GM06990 (cell line): ENCODE measurements around the gene HS3ST6.

Experiments
- DNase-seq: peaks from one replicate; pipeline ENCODE4 v3.0.0-alpha.2; 2011; ENCODE audit not compliant: insufficient read length; ENCODE audit errors: extremely low read depth
- H3K27me3 ChIP-seq: replicated peaks from 2 replicates; pipeline ENCODE4 v1.6.0; 2011; ENCODE audit warnings: low read length; ENCODE audit not compliant: control insufficient read depth, insufficient read depth
- H3K36me3 ChIP-seq: 2 replicates; pipeline ENCODE4 v1.5.1; 2011; ENCODE audit warnings: low read length; ENCODE audit not compliant: control insufficient read depth, insufficient read depth
- H3K4me3 ChIP-seq: replicated peaks from 2 replicates; pipeline ENCODE4 v1.5.1; 2011; ENCODE audit warnings: low read depth, mild to moderate bottlenecking, control low read depth, low read length
- TF ChIP-seq, protein P1 (sequence below): IDR thresholded peaks from 2 replicates; pipeline ENCODE4 v1.5.1; 2011; ENCODE audit warnings: low read length, control low read depth, mild to moderate bottlenecking, inconsistent platforms; ENCODE audit not compliant: insufficient read depth, poor library complexity, severe bottlenecking

Gene HS3ST6

DNA sequence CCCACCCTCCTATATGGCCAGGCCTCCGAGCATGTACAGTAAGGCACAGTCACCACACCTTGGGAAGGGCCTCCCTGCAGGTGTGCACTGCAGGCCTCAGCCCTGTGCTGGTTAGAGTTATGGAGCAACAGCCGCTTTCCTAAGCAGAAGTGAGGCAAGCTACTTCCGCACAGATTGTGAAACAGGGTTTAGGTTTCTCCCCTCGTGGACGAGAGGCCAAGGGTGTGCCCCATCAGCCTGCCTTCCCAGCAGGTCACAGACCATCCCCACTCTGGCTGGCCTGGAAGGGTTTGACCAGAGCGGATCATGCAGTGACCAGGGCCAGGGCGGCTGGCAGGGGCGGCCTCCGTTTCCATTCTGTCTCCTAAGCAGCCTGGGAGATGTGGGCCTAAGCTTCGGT is 20.1 kb upstream of the HS3ST6 start:
- TF ChIP-seq, protein P1, sequence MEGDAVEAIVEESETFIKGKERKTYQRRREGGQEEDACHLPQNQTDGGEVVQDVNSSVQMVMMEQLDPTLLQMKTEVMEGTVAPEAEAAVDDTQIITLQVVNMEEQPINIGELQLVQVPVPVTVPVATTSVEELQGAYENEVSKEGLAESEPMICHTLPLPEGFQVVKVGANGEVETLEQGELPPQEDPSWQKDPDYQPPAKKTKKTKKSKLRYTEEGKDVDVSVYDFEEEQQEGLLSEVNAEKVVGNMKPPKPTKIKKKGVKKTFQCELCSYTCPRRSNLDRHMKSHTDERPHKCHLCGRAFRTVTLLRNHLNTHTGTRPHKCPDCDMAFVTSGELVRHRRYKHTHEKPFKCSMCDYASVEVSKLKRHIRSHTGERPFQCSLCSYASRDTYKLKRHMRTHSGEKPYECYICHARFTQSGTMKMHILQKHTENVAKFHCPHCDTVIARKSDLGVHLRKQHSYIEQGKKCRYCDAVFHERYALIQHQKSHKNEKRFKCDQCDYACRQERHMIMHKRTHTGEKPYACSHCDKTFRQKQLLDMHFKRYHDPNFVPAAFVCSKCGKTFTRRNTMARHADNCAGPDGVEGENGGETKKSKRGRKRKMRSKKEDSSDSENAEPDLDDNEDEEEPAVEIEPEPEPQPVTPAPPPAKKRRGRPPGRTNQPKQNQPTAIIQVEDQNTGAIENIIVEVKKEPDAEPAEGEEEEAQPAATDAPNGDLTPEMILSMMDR, result no peak
- peaks cover 19% of the 10 kb centered on the region for H3K36me3 ChIP-seq
- no peak overlapping the region for H3K4me3 ChIP-seq
- no peaks in the 10 kb centered on the region for H3K27me3 ChIP-seq
- no peak for DNase-seq

DNA sequence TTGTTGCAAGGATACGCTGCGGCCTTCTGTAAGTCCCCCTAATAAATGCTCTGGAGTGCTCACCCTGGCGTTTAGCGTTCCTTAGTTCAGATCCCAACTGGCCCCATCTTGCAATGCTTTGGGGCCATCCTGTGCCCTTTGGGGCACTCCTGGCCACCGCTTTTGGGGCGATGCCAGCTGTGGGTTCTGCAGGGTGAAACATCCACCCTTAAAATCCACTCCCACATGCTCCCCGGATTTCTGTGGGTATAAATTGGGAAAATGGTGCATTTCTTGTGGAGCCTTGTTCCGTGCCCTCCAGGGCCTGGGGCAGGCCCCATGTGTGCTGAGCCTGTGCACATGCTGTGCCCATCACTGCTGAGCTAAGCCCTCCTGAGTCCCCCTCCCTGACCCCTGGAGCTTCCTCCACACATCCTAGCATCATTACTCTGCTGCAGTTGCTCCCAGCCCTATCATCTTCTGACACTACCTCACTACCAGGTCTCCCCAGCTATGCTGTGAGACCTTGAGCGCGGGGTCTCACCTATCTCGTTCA is 18.8 kb upstream of the HS3ST6 start:
- no peak for DNase-seq
- no peak overlapping the region for H3K4me3 ChIP-seq
- TF ChIP-seq, protein P1, result no peak
- no peaks in the 10 kb centered on the region for H3K27me3 ChIP-seq
- H3K36me3 ChIP-seq, result peaks cover 19% of the 10 kb centered on the region

DNA sequence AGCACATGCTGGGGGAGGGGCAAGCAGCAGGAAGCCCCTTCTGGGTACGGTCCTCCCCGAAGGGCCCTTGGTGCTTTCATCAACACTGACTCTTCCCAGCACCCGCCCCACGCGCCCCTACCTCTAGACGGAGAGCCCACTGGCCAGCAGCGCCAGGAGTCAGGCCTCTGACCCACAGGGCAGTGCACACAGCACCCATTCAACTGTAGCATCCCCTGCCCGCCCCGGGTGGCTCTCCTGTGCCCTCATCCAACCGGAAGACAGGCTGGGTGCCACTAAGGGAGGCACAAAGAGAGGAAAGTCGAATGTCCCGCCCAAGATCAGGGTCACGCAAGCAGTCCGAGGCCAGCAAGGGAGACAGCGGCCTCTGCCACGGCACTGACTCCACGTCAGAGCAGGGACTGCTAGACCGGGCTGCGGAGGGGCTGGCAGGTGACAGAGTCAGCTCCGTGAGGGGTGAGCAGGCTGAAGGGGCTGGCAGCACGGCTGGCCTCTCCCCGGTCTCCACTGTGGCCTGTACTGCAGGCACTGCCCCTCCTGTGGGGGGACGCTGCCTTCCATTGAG is 15.0 kb upstream of the HS3ST6 start:
- no peak overlapping the region for H3K4me3 ChIP-seq
- peaks cover under 1% of the 10 kb centered on the region for H3K36me3 ChIP-seq
- DNase-seq, result no peak
- TF ChIP-seq, protein P1, result no peak
- no peaks in the 10 kb centered on the region for H3K27me3 ChIP-seq

DNA sequence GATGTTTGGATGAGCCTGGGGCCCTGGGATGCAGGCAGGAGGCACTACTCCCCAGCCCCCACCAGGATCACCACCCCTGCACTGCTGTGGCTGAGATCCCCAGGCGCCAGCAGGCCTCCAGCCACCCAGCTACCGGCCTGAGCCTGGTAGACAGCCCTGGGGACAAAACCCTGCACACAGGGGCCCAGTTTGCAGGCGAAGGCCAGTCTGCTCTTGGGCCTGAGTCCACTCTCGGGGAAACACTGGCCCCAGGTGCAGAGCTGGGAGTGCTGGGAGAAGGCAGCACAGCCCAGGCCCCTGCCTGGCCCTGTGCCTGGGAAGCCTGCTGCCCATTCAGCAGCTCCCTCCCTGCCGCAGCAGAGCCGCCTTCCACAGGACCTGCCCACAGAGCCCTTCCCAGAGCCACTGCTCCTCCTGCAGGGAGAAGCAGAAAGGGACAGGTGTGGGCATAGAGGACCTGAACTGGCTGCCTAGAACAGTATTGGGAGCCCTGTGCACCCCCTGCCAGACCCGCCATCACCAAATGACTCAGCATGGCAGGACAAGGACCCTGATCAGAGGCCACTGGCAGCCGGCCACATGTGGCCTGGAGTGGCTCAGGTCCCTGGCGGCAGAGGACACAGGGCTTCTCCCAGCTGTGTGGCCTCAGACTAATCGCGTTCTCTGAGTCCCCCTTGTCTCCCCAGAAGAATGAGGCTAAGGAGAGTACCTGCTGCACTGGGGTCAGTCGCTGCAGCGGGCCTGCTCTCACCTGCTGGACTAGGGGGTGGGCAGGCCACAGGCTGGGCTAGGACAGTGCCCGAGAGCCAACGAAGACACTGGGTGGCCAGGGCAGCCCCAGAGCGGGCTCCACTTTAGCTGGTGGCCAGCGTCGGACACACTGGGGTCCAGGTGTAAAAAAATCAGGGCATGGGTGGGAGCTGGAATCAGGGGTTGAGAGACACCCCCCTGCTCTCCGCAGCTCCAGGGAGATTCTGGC is 14.1 kb upstream of the HS3ST6 start:
- no peaks in the 10 kb centered on the region for H3K27me3 ChIP-seq
- DNase-seq, result no peak
- TF ChIP-seq, protein P1, result no peak
- H3K4me3 ChIP-seq, result no peak overlapping the region
- no peaks in the 10 kb centered on the region; the same call in 1 of the 2 replicates for H3K36me3 ChIP-seq

DNA sequence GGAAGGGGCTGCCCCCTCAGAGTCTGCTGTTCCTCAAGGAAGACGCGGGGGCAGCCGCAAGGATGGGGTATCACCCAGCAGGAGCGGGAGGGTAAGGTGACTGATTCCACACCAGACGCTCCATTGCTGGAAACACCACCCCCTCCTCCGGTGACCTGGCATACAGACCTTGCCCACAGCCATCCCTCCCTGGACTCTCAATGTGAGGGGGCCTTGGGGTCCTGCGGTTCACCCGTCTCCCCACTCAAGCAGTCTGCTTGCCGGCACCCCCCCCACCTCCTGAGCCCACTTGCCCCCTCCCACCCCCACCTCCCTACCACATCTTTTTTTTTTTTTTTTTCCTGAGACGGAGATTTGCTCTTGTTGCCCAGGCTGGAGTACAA is 12.1 kb upstream of the HS3ST6 start:
- no peak for DNase-seq
- no peak overlapping the region for H3K4me3 ChIP-seq
- TF ChIP-seq, protein P1, result no peak

More for the DNA sequence above, 12.1 kb upstream of the HS3ST6 start:
- Histone ChIP-seq H3K36me3 (no peaks in the 10 kb centered on the region), H3K27me3 (no peaks in the 10 kb centered on the region)
